Endothelial cell of umbilical vein (primary cell): ENCODE data around the gene PLEKHH1.

Experiments used
- CTCF ChIP-seq, 2 donors: IDR thresholded peaks; 1 replicate in 1 of 2; 2 replicates in 1 of 2; pipeline ENCODE4 v1.5.1; 2011; ENCODE audit warnings: low read length in 2 of 2, mild to moderate bottlenecking in 2 of 2, moderate library complexity in 2 of 2, control low read depth in 1 of 2, inconsistent platforms in 1 of 2, low read depth in 1 of 2; ENCODE audit not compliant: insufficient read depth in 1 of 2; ENCODE audit errors: extremely low read depth in 1 of 2
- FOS ChIP-seq: IDR thresholded peaks from 2 replicates; pipeline ENCODE4 v1.6.1; 2011; ENCODE audit warnings: mild to moderate bottlenecking, low read length, moderate library complexity, borderline replicate concordance; ENCODE audit not compliant: insufficient read depth
- MAX ChIP-seq: IDR thresholded peaks from 2 replicates; pipeline ENCODE4 v1.6.1; 2011; ENCODE audit not compliant: insufficient read depth, insufficient read length
- POLR2A ChIP-seq: IDR thresholded peaks from 2 replicates; pipeline ENCODE4 v1.6.1; 2012; ENCODE audit warnings: low read depth, mild to moderate bottlenecking, control low read depth, low read length
- POLR2AphosphoS5 ChIP-seq: IDR thresholded peaks from 2 replicates; pipeline ENCODE4 v1.6.1; 2012; ENCODE audit warnings: low read depth, mild to moderate bottlenecking, control low read depth, low read length, moderate library complexity; ENCODE audit not compliant: insufficient read depth

- TF ChIP-seq CTCF (IDR thresholded peaks at IDR 0.05; ENCODE audit: extremely low read depth in 1 of 2, insufficient read depth in 1 of 2, low read depth in 1 of 2, low read length in 2 of 2) = no peak
- TF ChIP-seq POLR2A = no peak
- no peak for TF ChIP-seq POLR2AphosphoS5
- TF ChIP-seq MAX = no peak
- TF ChIP-seq FOS = no peak
These were observed 49.0 kb downstream of the PLEKHH1 start for GRCh38 chr14:67582061-67582460.
